Naive B cell (primary cell): ENCODE measurements around the gene ZBTB16. TPM values are rescaled to one million over a fixed set of nuclear protein-coding genes. Genes with fewer than 3 reads are reported as not detected.

Experiments
- ATAC-seq, 2 donors: fragments of 150-1000 bp; cut with Tn5 transposase; 2 replicates each; pipeline ENCODE4 v1.10.0; 2021; ENCODE audit warnings: low read depth in 2 of 2, mild to moderate bottlenecking in 2 of 2, moderate library complexity in 2 of 2
- DNase-seq: peaks from one replicate; pipeline ENCODE4 v3.0.0; 2022
- H3K27ac Mint-ChIP-seq, 6 donors: one replicate each; pipeline ENCODE4 v1.8.0; 2020 to 2022; ENCODE audit warnings: mild to moderate bottlenecking in 6 of 6, mixed read lengths in 6 of 6, moderate library complexity in 5 of 6, inconsistent platforms in 2 of 6
- H3K27me3 Mint-ChIP-seq, 3 donors: one replicate each; pipeline ENCODE4 v1.8.0; 2021 to 2022; ENCODE audit warnings: mixed read lengths in 3 of 3, mild to moderate bottlenecking in 1 of 3
- H3K36me3 Mint-ChIP-seq, 2 donors: one replicate each; pipeline ENCODE4 v1.8.0; 2020 to 2022; ENCODE audit warnings: mixed read lengths in 2 of 2, inconsistent platforms in 1 of 2, mild to moderate bottlenecking in 1 of 2
- H3K4me1 Mint-ChIP-seq, 3 donors: one replicate each; pipeline ENCODE4 v1.8.0; 2020 to 2022; ENCODE audit warnings: mixed read lengths in 3 of 3, inconsistent platforms in 1 of 3, mild to moderate bottlenecking in 1 of 3, moderate library complexity in 1 of 3
- H3K4me3 Mint-ChIP-seq, 8 donors: one replicate each; pipeline ENCODE4 v1.8.0; 2020 to 2022; ENCODE audit warnings: mild to moderate bottlenecking in 8 of 8, mixed read lengths in 8 of 8, moderate library complexity in 8 of 8, inconsistent platforms in 2 of 8
- H3K9me3 Mint-ChIP-seq, 7 donors: one replicate each; pipeline ENCODE4 v1.8.0; 2020 to 2022; ENCODE audit warnings: mixed read lengths in 7 of 7, mild to moderate bottlenecking in 5 of 7, inconsistent platforms in 2 of 7, moderate library complexity in 1 of 7
- polyA plus RNA-seq, 6 donors: library from polyadenylated mRNA; unstranded; fragments of 300-500 nt; fragmentation: Illumina TruSeq; gene quantifications; one replicate each; pipeline ENCODE4 v1.2.3, GENCODE V29; 2021; ENCODE audit warnings: low read depth in 6 of 6

The ZBTB16 gene
- polyA plus RNA-seq, 6 donors from 2014 or later = 10.0 to 178 (median 50.5) TPM

DNA sequence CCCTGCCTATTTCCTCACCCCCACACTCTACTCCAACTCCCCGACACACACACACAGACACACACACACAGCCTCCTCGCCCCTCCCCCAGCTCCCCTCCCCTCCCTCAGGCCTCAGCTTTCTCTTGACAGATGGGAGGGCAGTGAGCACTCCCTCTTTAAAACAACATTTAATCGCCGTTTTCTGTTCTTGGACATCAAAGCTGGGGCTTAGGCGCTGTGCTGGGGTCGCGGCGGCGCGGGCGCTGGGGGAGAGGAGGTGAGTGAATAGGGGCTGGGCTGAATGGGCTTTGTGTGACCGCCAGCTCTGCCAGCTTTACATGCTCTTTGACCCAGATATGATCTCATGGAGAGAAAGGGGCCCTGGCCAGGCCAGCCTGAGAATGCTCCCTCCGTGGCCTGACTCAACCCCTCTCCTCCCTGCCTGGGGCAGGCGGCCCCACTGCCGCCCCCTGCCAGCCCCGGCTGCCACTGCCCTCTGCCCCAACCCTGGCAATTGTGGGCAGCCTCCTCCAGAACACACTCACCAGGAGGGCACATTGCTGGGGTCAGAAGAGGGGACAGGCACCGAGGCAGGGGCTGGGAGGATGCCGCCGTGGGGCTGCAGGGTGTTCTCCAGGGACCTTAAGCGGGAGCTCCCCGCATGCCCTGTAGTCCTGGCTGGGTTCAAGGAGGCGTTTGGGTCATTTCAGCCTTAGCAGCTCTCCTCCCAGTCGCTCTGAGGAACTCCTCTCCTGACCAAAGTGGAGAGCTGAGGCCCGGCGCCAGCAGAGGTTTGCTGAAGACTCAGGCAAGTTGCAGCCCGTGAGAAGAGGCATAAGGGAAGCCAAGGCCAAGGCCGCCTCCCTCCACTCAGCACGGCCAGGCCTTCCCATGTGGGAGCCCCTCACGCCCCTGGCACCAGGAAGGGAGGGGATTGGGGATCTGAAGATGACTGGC, 198.4 kb downstream of the ZBTB16 start:
- peak overlapping the region in 4 of 8 donors; percentile 40 to 79 (median 65) for H3K4me3 Mint-ChIP-seq
- H3K9me3 Mint-ChIP-seq = no peaks in the 10 kb centered on the region

DNA sequence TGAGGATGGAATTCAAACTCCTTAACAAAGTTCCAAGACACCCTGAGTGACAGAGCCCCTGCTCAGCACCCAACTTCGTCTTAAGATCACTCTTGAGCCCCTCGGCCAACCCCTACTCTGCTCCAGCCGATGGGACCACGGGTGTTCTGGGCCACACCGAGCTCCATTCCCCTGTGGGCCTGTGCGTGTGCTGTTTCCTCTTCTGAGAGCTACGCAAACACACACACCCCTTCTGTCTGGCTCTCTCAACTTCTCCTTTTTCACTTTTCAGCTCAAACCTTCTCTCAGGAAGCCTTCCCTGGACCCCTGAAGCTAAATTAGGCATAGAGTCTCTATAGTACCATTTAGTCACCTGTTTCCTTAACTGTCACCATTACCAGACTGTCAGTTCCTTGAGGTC, 199.2 kb downstream of the ZBTB16 start:
- Mint-ChIP-seq H3K9me3 (no peaks in the 10 kb centered on the region), H3K27ac (peak overlapping the region; percentile 82 to 99 (median 95)), H3K27me3 (no peaks in the 10 kb centered on the region), H3K36me3 (peaks cover 0 to 7% of the 10 kb centered on the region in 2 donors), H3K4me1 (peaks cover 30 to 33% (median 31%) of the 10 kb centered on the region in 3 donors), H3K4me3 (peak overlapping the region; percentile 4 to 79 (median 64))
- ATAC-seq (peak; percentile 87 to 92), DNase-seq (peak; percentile 79)

More for the DNA sequence above, 198.4 kb downstream of the ZBTB16 start:
- ATAC-seq = no peak
- Mint-ChIP-seq H3K27ac (peak overlapping the region; percentile 82 to 99 (median 95)), H3K36me3 (peaks cover 0 to 7% of the 10 kb centered on the region in 2 donors), H3K4me1 (peaks cover 30 to 34% (median 31%) of the 10 kb centered on the region in 3 donors), H3K27me3 (no peaks in the 10 kb centered on the region)
- no peak for DNase-seq

DNA sequence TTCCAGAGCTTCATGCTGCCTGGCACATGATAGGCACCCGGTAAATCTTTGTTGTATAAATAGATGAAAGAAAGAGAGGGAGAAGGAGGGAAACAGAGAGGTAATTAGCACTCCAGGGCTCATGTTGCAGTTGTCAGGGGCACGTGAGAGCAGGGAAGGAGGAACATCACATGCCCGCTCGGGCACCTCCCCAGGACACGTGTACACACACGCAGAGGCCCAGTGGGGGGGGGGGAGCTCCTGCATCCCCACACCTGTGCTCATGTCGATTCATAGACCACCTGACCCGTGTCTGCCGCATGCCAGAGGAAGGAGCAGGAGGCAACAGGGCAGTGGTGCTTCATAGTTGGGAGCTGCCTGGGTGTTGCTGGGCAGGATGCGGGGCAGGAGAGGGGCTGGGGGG, 199.6 kb downstream of the ZBTB16 start:
- peak overlapping the region; percentile 82 to 99 (median 95) for H3K27ac Mint-ChIP-seq
- peaks cover 0 to 7% of the 10 kb centered on the region in 2 donors for H3K36me3 Mint-ChIP-seq
- ATAC-seq (peak; percentile 45 to 47), DNase-seq (peak; percentile 73)
- peak overlapping the region; percentile 4 to 79 (median 64) for H3K4me3 Mint-ChIP-seq
- H3K4me1 Mint-ChIP-seq = peaks cover 30 to 33% (median 31%) of the 10 kb centered on the region in 3 donors
- H3K27me3 Mint-ChIP-seq = no peaks in the 10 kb centered on the region
- no peaks in the 10 kb centered on the region for H3K9me3 Mint-ChIP-seq

DNA sequence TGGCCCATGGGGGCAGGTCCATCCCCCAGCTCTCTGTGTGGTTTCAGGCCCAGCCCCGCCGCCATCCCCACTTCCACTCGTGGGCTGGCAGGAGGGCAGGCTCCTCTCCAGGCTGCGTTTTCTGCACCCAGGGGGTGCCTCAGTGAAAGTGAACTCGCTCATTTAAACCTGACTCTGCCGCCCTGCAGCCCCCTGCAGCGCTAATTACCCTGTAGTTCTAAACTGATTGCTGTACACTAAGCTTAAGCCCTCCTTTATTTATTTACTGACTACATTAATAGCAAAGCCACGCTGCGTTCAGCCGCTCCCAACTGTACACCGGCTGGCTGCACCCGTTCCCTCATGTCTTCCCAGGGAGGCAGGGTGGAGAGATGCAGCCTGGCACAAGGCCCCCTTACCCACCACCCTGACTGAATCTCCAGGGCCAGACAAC, 200.1 kb downstream of the ZBTB16 start:
- Mint-ChIP-seq H3K27ac (peak overlapping the region in 5 of 6 donors; percentile 92 to 97 (median 95)), H3K4me3 (peak overlapping the region in 6 of 8 donors; percentile 53 to 79 (median 67)), H3K9me3 (no peaks in the 10 kb centered on the region), H3K4me1 (peaks cover 30 to 33% (median 31%) of the 10 kb centered on the region in 3 donors), H3K27me3 (no peaks in the 10 kb centered on the region), H3K36me3 (peaks cover 0 to 7% of the 10 kb centered on the region in 2 donors)
- no peak for DNase-seq
- ATAC-seq = no peak

DNA sequence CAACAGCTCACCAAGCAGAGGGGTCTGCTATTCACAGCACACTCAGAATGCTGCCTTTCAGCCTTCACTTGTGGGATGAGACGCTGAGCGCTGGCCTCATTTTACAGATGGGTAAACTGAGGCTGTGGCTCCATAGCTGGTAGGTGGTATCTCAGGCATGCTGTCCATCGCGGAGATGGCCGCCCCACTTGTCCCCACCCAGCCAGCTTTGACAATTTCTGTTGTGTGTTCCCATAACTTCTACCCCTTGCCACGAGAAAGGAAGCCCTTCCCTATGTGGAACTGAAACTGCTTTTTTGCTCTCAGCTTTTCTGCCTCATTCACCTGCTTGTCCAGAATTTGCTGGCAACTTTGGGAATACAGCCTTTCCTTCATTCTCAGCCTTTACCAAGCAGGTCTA, 200.6 kb downstream of the ZBTB16 start:
- Mint-ChIP-seq H3K36me3 (peaks cover 0 to 7% of the 10 kb centered on the region in 2 donors), H3K4me1 (peaks cover 30 to 33% (median 31%) of the 10 kb centered on the region in 3 donors), H3K27me3 (no peaks in the 10 kb centered on the region), H3K4me3 (peak overlapping the region in 5 of 8 donors; percentile 26 to 62 (median 46)), H3K27ac (peak overlapping the region in 5 of 6 donors; percentile 92 to 95 (median 95)), H3K9me3 (no peaks in the 10 kb centered on the region)
- DNase-seq = no peak
- no peak for ATAC-seq

DNA sequence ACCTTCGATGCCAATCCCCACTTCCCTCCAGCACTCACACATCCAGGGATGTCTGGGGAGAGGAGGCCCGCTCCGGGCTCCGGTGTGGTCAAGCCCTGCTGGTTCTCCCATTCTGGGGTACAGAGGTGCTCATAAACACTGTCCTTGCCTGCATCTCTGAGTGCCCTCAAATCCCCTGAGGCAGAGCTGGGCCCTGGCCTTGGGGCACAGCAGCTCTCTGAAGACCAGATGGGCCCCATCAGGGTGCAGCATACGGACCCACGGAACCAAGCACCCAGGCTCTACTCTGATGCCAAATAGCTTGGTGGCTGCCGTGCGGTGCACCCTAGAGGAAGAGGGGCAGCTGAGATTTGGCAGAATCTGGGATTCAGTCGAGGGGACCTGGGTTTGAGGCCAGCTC, 201.0 kb downstream of the ZBTB16 start:
- ATAC-seq = no peak
- H3K27me3 Mint-ChIP-seq = no peaks in the 10 kb centered on the region

DNA sequence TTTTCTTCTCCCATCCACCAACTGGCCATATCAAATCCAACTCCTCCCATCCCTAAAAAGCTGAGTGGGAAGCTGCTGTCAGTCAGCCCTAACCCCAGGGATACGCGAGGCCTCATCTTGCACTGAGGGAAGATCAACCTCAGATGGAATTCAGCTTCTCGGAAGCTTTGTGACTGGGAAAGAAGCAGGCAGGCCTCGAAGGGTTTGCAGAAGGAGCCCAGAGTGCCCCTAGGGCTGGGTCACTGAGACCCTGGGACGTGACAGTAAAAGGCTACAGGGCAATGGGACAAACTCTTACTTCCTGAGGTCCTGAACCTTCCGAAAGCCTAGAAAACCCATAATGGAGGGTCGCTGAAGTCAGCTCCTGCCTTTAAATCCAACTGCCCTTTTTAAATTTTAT, 202.3 kb downstream of the ZBTB16 start:
- peak overlapping the region in 1 of 6 donors; percentile 20 for H3K27ac Mint-ChIP-seq
- peaks cover 30 to 33% (median 31%) of the 10 kb centered on the region in 3 donors for H3K4me1 Mint-ChIP-seq
- H3K27me3 Mint-ChIP-seq = peaks cover 0 to 9% (median 0%) of the 10 kb centered on the region in 3 donors
- H3K36me3 Mint-ChIP-seq = peaks cover 0 to 7% of the 10 kb centered on the region in 2 donors
- H3K9me3 Mint-ChIP-seq = no peaks in the 10 kb centered on the region
- DNase-seq = no peak
- H3K4me3 Mint-ChIP-seq = no peak overlapping the region
- no peak for ATAC-seq

More for the DNA sequence above, 201.0 kb downstream of the ZBTB16 start:
- no peak for DNase-seq
- Mint-ChIP-seq H3K4me3 (peak overlapping the region in 4 of 8 donors; percentile 34 to 54 (median 47)), H3K4me1 (peaks cover 30 to 33% (median 31%) of the 10 kb centered on the region in 3 donors), H3K36me3 (peaks cover 0 to 7% of the 10 kb centered on the region in 2 donors), H3K9me3 (no peaks in the 10 kb centered on the region), H3K27ac (peak overlapping the region in 4 of 6 donors; percentile 94 to 95 (median 95))

DNA sequence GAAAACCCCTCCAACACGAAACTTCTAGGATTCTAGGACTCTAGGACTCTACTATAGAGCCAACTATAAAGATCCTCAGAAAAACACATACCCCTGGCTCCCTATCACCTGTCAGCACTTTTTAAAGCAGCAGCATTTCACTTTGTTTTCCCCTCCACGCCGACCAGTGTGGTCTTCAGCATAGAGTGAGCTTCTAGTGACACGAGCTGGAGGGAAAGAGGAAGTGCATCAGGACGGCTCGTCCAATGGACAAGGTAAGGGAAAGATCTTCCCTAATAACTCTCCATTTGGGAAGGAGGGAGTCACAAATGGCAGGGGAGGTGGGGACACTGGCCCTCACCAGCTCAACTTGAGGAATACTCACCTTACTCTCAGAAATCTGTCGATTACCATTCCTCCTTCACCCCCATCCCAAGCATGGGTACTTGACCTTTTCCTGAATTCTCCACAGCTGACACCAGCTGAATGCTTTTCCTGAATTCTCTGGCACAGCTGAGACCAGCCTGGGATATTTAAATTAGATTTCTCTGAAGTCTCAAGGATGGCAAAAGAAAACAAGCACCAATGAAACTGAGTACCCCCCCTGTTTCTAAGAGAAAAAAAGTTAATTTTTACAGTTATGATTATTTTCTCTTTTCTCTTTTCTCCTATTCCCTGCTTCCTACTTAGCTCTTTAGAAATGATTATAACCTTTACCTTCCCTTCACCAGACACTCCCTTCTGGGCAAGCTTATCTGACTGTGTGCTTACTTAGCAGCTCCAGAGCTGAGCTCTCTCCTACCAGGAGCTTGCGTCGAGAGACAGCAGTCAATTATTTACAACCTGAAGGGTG, 203.4 kb downstream of the ZBTB16 start:
- peak; percentile 40 for DNase-seq
- peaks cover 7 to 9% (median 8%) of the 10 kb centered on the region in 3 donors for H3K27me3 Mint-ChIP-seq
- no peak overlapping the region for H3K27ac Mint-ChIP-seq
- H3K36me3 Mint-ChIP-seq = no peaks in the 10 kb centered on the region
- H3K4me3 Mint-ChIP-seq = no peak overlapping the region
- H3K9me3 Mint-ChIP-seq = no peaks in the 10 kb centered on the region
- peaks cover 23 to 29% (median 24%) of the 10 kb centered on the region in 3 donors for H3K4me1 Mint-ChIP-seq
- ATAC-seq = peak; percentile 9 to 31

DNA sequence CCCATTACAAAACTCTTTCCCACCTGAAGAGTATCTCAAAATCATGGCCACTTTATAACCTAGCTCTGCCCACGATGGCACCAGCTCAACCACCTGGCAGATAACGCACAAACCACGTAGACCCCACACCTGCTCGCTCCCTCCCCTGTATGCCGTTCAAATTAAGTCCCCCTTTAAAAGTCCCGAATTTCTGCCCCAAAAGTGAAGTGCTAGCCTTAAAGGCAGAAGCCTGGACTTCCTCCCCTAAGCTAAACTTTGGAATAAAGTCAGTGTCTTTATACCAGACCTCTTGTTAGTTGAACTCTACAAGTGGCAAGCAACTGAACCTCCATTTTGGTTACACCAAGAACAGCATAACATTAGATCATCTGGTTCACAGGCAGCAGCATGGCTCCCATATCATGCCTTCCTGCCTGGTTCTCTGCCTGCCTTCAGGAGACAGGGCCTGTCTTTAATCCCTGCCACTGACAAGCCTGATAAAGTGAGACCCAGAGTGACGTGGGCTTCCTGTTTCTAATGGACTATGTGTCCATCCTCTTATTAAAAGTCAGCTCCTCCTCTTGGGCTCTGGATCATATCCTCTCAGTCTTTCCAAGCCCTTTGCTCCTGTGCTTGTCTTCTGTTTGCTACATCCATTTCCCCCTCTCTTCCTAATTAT, 204.1 kb downstream of the ZBTB16 start:
- DNase-seq (no peak), ATAC-seq (no peak)
- Mint-ChIP-seq H3K4me1 (peaks cover 18 to 24% (median 19%) of the 10 kb centered on the region in 3 donors), H3K4me3 (no peak overlapping the region), H3K36me3 (no peaks in the 10 kb centered on the region), H3K27ac (no peak overlapping the region), H3K27me3 (peaks cover 7 to 9% (median 8%) of the 10 kb centered on the region in 3 donors), H3K9me3 (no peaks in the 10 kb centered on the region)

DNA sequence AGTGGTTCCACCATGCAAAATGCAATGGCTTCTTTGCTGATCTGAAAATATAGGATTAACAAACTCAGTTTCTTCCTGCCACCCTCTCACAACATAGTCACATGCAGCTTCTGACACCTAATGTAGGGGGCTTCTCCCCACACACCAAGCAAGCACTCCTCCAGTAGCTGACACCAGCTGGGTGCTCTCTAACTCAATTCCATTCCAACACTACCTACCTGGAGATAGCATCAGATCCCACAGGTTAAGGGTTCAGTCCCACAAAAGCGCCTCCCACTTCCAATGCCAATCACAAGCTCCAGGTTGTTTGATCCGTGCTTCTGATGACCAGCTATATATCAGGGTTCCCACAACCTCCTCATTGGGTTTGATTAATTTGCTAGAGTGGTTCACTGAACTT, 204.9 kb downstream of the ZBTB16 start:
- H3K27ac Mint-ChIP-seq = no peak overlapping the region
- peaks cover 11 to 17% (median 12%) of the 10 kb centered on the region in 3 donors for H3K4me1 Mint-ChIP-seq
- ATAC-seq (no peak), DNase-seq (no peak)
- H3K27me3 Mint-ChIP-seq = peaks cover 11 to 14% (median 13%) of the 10 kb centered on the region in 3 donors
- H3K9me3 Mint-ChIP-seq = no peaks in the 10 kb centered on the region
- no peaks in the 10 kb centered on the region for H3K36me3 Mint-ChIP-seq
- H3K4me3 Mint-ChIP-seq = no peak overlapping the region

DNA sequence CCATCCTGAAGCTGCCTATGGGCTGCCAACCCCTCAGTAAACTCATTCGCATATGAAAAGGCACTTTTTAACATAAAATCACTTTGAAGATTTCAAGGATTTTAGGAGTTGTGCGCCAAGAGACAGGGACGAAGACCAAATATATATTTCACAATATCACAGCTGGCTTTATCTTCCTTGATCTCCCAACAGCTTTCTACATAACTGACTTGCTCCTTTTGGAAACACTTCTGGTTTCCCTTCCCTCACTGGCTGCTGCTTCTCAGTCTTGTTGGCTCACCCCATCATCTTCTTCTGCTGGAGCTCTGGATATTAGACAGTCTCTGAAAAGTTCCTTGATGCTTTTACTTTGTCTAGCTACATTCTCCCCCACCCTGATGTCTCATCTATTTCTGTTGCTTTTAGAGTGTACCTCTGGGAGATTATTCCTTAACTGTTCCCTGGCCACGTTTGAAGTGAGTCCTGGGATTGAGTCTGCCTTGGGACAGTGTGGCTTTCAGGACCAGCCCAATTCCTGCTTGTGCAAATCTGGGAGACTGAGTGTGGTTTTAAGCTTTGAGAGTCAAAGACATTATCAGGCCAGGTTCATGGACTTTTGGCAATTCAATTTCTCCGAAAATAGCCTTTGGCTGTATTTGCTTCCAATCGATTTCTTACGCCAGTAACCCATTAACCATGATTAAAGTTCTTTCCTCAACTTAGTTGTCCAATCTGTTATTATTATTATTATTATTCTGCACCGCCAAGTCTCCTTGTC, 205.8 kb downstream of the ZBTB16 start:
- Mint-ChIP-seq H3K36me3 (no peaks in the 10 kb centered on the region), H3K4me3 (no peak overlapping the region), H3K27ac (no peak overlapping the region), H3K4me1 (peaks cover 2 to 8% (median 3%) of the 10 kb centered on the region in 3 donors), H3K27me3 (peaks cover 15 to 19% (median 18%) of the 10 kb centered on the region in 3 donors), H3K9me3 (no peaks in the 10 kb centered on the region)
- no peak for DNase-seq
- no peak for ATAC-seq

DNA sequence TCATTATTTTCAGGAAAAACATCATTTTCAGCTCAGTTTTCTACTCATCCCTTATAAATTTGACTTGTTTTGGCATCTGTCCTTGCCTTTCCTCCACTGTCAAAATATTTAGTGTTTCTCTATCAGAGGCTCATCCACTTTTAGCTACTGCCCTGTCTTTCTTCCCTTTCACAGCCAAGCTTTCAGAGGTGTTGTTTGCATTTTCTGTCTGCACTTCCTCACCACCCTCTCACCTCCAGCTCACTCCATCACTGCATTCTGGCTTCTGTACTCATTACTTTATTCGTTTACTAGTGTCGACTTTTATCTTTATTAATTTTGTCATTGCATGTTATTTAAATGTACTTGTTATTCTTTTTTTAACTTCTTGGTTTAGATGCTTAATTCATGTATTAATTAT, 210.0 kb downstream of the ZBTB16 start:
- Mint-ChIP-seq H3K36me3 (no peaks in the 10 kb centered on the region), H3K9me3 (no peaks in the 10 kb centered on the region), H3K4me3 (no peak overlapping the region), H3K27ac (peak overlapping the region in 1 of 6 donors; percentile 78), H3K27me3 (peaks cover 49 to 52% (median 49%) of the 10 kb centered on the region in 3 donors), H3K4me1 (no peaks in the 10 kb centered on the region)
- ATAC-seq (no peak), DNase-seq (no peak)
